GM12872 (cell line): ENCODE results near the gene CTNNA3.

Experiments used
- TF ChIP-seq, protein P1 (sequence below): IDR thresholded peaks from 3 replicates; pipeline ENCODE4 v1.5.1; 2011; ENCODE audit warnings: low read depth, mild to moderate bottlenecking, low read length, moderate library complexity; ENCODE audit not compliant: insufficient read depth

Gene CTNNA3

DNA sequence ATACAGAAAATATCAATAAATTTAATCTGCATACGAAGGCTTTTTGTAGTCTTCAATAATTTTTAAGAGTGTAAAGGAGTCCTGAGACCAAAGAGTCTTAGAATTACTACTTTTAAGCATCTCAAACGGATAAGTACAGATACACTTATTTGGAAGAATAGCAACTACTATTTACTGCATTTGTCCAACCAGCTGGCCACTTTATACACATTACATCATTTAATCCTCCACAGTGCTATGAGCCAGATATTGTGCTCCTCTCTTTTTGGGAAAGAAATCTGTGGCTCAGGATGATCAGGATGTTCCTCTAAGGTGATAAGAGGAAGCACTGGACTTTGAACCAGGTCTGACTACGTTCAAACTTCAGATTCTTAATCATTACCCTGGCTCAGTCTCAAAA lies 1358.8 kb downstream of the CTNNA3 start:
- TF ChIP-seq, protein P1, sequence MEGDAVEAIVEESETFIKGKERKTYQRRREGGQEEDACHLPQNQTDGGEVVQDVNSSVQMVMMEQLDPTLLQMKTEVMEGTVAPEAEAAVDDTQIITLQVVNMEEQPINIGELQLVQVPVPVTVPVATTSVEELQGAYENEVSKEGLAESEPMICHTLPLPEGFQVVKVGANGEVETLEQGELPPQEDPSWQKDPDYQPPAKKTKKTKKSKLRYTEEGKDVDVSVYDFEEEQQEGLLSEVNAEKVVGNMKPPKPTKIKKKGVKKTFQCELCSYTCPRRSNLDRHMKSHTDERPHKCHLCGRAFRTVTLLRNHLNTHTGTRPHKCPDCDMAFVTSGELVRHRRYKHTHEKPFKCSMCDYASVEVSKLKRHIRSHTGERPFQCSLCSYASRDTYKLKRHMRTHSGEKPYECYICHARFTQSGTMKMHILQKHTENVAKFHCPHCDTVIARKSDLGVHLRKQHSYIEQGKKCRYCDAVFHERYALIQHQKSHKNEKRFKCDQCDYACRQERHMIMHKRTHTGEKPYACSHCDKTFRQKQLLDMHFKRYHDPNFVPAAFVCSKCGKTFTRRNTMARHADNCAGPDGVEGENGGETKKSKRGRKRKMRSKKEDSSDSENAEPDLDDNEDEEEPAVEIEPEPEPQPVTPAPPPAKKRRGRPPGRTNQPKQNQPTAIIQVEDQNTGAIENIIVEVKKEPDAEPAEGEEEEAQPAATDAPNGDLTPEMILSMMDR = no peak

DNA sequence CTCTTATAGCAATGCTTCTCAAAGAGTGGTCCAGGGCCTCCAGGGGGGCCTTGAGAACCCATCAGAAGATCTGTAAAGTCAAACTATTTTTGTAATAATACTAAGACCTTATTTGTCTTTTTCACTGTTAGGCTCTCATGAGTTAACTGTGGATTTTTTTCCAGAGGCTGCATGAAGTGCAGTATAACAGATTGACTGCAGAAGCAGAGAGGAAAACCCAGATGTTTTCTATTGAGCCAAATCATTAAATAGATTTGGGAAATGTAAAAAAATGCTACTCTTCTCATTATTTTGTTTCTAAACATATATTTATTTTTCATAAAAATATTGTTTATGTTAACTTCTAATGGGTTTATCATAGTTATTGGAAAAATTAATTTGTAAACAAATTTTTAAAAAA lies 1359.2 kb downstream of the CTNNA3 start:
- TF ChIP-seq, protein P1 = no peak

DNA sequence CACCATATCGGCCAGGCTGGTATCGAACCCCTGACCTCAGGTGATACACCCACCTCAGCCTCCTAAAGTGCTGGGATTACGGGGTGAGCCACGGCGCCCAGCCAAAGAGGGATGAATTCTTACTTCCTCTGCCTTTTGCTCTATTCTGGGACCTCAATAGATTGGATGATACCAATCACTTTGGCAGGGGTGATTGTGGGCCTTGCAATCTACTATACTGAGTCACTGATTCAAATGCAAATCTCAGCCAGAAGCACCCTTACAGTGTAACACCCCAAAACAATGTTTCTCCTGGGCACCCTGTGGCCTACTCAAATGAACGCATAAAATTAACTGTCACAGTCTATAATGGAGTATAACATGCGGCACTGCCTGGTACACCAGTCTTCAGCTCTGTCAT lies 1366.8 kb downstream of the CTNNA3 start:
- TF ChIP-seq, protein P1 = no peak

DNA sequence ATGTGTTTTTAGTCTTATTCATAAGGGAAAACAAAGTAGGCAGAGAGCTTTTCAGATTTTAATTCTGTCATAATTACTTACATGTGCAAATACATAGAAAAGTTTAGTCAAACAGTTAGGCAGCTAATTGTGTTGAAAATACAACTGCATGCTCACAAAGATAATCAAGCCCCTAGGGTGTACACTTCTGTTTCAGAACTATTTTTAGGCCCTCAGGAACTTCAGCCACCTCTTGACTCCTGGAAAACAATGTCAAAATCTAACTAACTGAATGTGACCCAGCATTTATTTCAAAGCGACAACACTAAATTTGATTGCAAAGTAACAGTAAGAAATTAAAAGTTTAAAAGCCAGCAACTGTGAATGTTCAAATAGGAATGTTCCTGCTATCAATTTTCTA lies 1369.1 kb downstream of the CTNNA3 start:
- TF ChIP-seq, protein P1 = no peak

DNA sequence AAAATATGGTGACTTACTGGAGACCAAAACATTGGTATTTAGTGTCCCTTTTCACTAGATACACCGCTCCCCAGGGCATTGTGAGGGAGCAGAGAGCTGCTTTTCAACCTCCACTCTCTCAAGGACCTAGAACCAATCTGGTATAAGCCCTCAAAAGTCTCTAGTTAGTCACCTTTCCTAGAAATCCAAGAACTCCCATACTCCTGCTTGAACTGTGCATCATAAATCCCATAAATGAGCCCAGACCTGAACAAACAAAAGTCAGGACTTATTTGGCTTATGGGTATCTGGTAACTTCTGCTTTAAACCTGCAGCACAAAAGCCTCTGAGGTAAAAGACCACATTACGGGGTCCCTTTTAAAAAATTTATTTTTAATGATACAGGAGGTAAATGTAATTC lies 1373.2 kb downstream of the CTNNA3 start:
- TF ChIP-seq, protein P1 = no peak

DNA sequence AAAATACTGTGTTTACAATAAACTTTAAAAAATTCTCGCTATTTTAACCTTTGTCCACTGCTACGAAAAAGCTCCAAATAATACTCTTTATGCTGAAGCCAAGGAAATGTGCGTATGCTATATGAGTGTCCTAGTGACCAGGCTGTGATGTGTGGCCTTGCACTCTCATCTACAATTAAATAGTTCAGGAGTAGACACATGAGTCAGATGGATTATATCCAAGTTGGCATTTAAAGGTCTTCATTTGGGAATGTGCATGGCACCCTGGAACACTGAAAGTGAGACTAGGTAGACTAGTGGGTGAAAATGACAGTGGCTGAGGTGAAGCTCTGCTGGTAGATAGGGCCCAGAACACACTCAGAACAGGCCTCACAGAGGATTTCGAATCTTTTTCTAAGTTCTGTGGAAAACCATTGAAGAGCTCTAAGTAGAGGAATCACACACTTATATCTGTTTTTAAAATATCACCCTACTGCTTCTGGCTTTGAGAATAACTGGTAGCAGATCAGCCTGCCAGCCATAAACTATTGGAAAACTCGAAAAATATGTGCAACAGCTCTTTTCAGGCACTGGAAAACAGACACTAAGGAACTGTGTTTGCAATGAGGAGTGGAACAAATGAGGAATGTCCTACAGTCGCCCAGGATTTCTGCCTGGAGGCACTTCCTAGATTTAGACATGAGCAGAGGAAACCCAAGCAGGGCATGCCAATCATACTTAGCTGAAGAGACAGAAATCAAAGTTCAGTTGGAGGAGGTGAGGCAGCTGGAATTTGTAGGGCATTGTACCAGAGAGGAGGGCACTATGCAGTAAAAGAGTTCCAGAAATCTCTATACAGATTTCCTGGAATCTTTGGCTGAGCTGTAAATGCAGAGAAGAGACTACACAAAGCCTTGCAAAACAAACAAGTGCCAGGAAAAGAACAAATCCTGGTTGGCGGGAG lies 1374.0 kb downstream of the CTNNA3 start:
- TF ChIP-seq, protein P1 = no peak

DNA sequence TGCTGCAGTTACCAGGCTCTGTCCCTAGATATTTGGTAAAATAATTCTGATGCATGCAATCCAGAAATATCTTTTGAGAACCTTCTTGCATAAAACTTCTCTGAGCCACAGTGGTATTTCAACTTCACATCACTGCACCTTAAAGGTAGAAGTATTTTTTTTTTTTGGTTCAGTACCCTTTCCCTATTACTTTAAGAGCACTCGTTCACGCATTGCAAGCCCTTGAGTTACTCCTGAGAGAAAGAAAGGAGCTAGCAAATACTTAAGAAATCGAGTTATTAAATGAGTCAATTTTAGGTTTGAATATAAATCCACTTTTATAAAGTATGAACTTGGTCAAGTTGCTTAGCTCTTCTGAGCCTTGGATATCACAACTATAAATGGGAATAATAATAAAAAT lies 1377.2 kb downstream of the CTNNA3 start:
- TF ChIP-seq, protein P1 = no peak
